Breast epithelium (tissue), 4 donors: Measurements from ENCODE around the gene TSPAN11. TPM values are rescaled to one million over a fixed set of nuclear protein-coding genes. Genes with fewer than 3 reads are reported as not detected.
"Not testable (repeated sequence)": the region's sequence is repeated elsewhere in the genome, so short reads cannot be mapped to it uniquely, and the experiment has no call there.

Experiments used
- DNase-seq, 2 donors: peaks; one replicate each; pipeline ENCODE4 v3.0.0-alpha.2; 2019; ENCODE audit warnings: low spot score in 2 of 2
- H3K27ac ChIP-seq, 2 donors: fragments of 200-600 bp; sonication (generic) in 1 of 2; one replicate each; pipeline ENCODE4 v1.5.1; 2016 to 2019; ENCODE audit warnings: mild to moderate bottlenecking in 1 of 2
- H3K27me3 ChIP-seq, 2 donors: fragments of 200-600 bp; sonication (generic) in 1 of 2; one replicate each; pipeline versions ENCODE4 v1.5.1 to v1.6.0; 2017 to 2019; ENCODE audit warnings: control low read depth in 1 of 2, mild to moderate bottlenecking in 1 of 2
- H3K36me3 ChIP-seq: fragments of 200-600 bp; one replicate; pipeline ENCODE4 v1.5.1; 2019
- H3K4me1 ChIP-seq, 2 donors: fragments of 200-600 bp; sonication (generic); one replicate each; pipeline ENCODE4 v1.5.1; 2016 to 2019; ENCODE audit warnings: control low read depth in 1 of 2
- H3K4me3 ChIP-seq, 3 donors: fragments of 200-600 bp; sonication (generic); 1 replicate in 2 of 3; 2 replicates in 1 of 3; pipeline ENCODE4 v1.5.1; 2016 to 2019; ENCODE audit warnings: mild to moderate bottlenecking in 3 of 3, moderate library complexity in 2 of 3
- H3K9me3 ChIP-seq, 2 donors: fragments of 200-600 bp; sonication (generic) in 1 of 2; one replicate each; pipeline ENCODE4 v1.5.1; 2016 to 2019; ENCODE audit warnings: control low read depth in 1 of 2
- POLR2A ChIP-seq: fragments of 450-650 bp; IDR thresholded peaks from one replicate; pipeline ENCODE4 v1.6.1; 2016; ENCODE audit warnings: antibody characterized with exemption, mild to moderate bottlenecking, moderate library complexity
- POLR2AphosphoS5 ChIP-seq, 3 donors: sonication (generic); formaldehyde crosslinking; IDR thresholded peaks; one replicate each; pipeline ENCODE4 v1.6.1; 2017; ENCODE audit warnings: antibody characterized with exemption in 3 of 3
- intact Hi-C: fragments of 100-400 bp; cut with DNase I; formaldehyde crosslinking; loops from one replicate; pipeline ENCODE4 v1.15.1; 2023; ENCODE audit warnings: low total_unique reads
- total RNA-seq, 3 donors: library from RNA; depleted of rRNA; stranded (reverse); fragments of >200 nt; gene quantifications; one replicate each; pipeline ENCODE4 v1.1.0, GENCODE V29; 2016
- TF ChIP-seq, protein P1 (sequence below), 3 donors: fragments of 450-650 bp; IDR thresholded peaks; one replicate each; pipeline ENCODE4 v1.5.1; 2016 to 2017; ENCODE audit warnings: antibody characterized with exemption in 3 of 3, mild to moderate bottlenecking in 3 of 3, moderate library complexity in 3 of 3

TSPAN11 gene
- total RNA-seq, 3 donors from 2014 or later, result 0.48 to 1.3 (median 0.73) TPM

DNA sequence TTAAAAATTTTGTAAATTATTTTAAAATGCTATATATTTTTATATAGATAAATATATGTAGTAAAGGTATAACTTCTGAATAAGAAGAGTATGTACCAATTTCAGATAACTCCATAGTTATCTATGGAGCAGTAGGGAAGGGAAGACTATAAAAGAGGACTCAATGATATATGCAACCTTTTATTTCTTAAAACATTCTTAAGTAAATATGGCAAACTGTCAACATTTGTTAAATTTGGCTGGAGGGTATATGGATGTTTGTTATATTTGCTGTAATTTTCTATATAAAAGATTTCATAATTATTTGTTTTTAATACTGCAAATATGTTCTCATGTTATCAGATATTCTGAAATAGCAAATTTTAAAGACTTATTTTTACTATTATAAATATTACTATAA, 38.3 kb upstream of the TSPAN11 start:
- no peak overlapping the region for H3K4me3 ChIP-seq
- H3K27me3 ChIP-seq, result no peaks in the 10 kb centered on the region
- no peaks in the 10 kb centered on the region for H3K36me3 ChIP-seq
- intact Hi-C loops, result no loop called here
- H3K27ac ChIP-seq, result no peak overlapping the region
- TF ChIP-seq POLR2AphosphoS5 (IDR thresholded peaks at IDR 0.05), result no peak
- TF ChIP-seq, protein P1, sequence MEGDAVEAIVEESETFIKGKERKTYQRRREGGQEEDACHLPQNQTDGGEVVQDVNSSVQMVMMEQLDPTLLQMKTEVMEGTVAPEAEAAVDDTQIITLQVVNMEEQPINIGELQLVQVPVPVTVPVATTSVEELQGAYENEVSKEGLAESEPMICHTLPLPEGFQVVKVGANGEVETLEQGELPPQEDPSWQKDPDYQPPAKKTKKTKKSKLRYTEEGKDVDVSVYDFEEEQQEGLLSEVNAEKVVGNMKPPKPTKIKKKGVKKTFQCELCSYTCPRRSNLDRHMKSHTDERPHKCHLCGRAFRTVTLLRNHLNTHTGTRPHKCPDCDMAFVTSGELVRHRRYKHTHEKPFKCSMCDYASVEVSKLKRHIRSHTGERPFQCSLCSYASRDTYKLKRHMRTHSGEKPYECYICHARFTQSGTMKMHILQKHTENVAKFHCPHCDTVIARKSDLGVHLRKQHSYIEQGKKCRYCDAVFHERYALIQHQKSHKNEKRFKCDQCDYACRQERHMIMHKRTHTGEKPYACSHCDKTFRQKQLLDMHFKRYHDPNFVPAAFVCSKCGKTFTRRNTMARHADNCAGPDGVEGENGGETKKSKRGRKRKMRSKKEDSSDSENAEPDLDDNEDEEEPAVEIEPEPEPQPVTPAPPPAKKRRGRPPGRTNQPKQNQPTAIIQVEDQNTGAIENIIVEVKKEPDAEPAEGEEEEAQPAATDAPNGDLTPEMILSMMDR (IDR thresholded peaks at IDR 0.05), result no peak
- no peak for TF ChIP-seq POLR2A
- no peak for DNase-seq
- peaks cover 20 to 25% of the 10 kb centered on the region in 2 donors for H3K9me3 ChIP-seq
- no peaks in the 10 kb centered on the region for H3K4me1 ChIP-seq

DNA sequence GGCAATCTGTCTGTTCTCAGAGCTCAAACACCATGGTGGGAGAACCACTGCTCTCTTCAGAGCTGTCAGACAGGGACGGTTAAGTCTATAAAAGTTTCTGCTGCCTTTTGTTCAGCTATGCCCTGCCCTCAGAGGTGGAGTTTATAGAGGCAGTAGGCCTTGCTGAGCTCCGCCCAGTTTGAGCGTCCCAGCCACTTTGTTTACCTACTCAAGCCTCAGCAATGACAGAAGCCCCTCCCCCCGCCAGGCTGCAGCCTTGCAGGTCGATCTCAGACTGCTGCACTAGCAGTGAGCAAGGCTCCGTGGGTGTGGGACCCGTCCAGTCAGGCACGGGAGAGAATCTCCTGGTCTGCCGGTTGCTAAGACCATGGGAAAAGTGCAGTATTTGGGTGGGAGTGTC, 32.0 kb upstream of the TSPAN11 start:
- H3K27me3 ChIP-seq, H3K9me3 ChIP-seq, H3K36me3 ChIP-seq, DNase-seq, intact Hi-C loops, H3K4me1 ChIP-seq, H3K4me3 ChIP-seq, H3K27ac ChIP-seq: not testable (repeated sequence)

DNA sequence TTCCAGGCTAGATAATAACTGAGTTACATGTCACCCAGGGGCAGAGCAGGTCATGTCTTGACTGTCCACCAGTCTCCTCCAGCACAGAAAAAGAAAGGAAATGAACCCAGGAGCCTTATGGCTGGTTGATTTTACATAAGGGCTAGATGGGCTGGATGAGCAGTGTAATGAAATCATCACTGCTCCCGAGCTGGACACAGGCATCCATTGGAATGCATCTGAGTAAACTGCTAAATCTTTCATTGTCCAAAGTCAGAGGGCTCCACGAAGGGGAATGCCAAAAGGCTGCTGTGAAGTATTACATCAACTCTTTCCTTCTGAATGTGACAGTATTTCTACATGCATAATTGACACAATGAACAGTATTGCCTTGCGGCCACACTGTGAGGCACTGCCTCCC, 30.1 kb upstream of the TSPAN11 start:
- DNase-seq, result no peak
- H3K27me3 ChIP-seq, result no peaks in the 10 kb centered on the region
- no peaks in the 10 kb centered on the region for H3K36me3 ChIP-seq
- no peak overlapping the region for H3K27ac ChIP-seq
- no peak for TF ChIP-seq POLR2AphosphoS5 (IDR thresholded peaks at IDR 0.05)
- H3K4me3 ChIP-seq, result no peak overlapping the region
- intact Hi-C loops, result no loop called here
- H3K9me3 ChIP-seq, result no peaks in the 10 kb centered on the region
- H3K4me1 ChIP-seq, result no peaks in the 10 kb centered on the region

DNA sequence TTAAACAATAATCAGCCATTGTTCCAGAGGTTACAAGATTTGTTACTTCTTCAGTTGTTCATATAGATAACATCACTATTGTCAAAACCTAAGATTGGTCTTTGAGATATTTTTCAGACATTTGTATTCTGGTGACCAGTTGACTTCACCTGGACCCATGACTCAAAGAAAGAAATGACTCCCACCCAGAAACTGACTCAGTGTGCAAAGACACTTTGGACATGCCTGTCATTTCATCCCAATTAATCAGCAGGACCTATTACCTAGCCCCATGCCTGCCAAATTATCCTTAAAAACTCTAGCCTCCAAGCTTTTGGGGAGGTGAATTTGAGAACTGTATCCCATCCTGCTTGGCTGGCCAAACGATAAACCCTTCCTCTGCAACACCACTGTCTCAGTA, 27.7 kb upstream of the TSPAN11 start:
- Histone ChIP-seq H3K36me3 (no peaks in the 10 kb centered on the region), H3K4me1 (no peaks in the 10 kb centered on the region)

DNA sequence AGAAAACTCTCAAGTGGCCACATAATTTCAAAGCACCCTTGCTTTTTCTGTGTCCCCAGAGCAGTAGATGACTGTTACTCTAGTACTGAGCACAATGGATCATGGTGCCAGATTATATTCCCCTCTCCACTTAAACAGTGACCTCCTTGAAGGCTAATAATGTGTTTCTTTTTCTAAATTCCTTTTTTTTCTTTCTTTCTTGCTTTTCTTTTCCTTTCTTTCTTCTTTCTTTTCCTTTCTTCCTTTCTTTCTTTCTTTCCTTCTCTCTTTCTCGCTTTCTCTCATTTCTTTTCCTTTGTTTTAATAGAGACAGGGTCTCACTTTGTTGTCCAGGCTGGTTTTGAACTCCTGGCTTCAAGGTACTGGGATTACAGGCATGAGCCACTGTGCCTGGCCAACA, 26.2 kb upstream of the TSPAN11 start:
- no peaks in the 10 kb centered on the region for H3K36me3 ChIP-seq
- no peak overlapping the region for H3K4me3 ChIP-seq
- H3K4me1 ChIP-seq, result no peaks in the 10 kb centered on the region
- DNase-seq, result no peak
- H3K9me3 ChIP-seq, result no peaks in the 10 kb centered on the region
- H3K27ac ChIP-seq, result no peak overlapping the region
- TF ChIP-seq, protein P1 (IDR thresholded peaks at IDR 0.05), result no peak
- TF ChIP-seq POLR2A (no peak), POLR2AphosphoS5 (IDR thresholded peaks at IDR 0.05) (no peak)
- intact Hi-C loops, result no loop called here
- H3K27me3 ChIP-seq, result no peaks in the 10 kb centered on the region

More for the DNA sequence above, 27.7 kb upstream of the TSPAN11 start:
- Histone ChIP-seq H3K27me3 (no peaks in the 10 kb centered on the region), H3K27ac (no peak overlapping the region), H3K9me3 (no peaks in the 10 kb centered on the region), H3K4me3 (no peak overlapping the region)
- TF ChIP-seq, protein P1 (IDR thresholded peaks at IDR 0.05), result no peak
- TF ChIP-seq POLR2A (no peak), POLR2AphosphoS5 (IDR thresholded peaks at IDR 0.05) (no peak)
- no peak for DNase-seq
- intact Hi-C loops, result loop anchor here (1.0 kb wide), 1 partner anchor 21 kb away; no protein-coding TSS in a partner anchor

DNA sequence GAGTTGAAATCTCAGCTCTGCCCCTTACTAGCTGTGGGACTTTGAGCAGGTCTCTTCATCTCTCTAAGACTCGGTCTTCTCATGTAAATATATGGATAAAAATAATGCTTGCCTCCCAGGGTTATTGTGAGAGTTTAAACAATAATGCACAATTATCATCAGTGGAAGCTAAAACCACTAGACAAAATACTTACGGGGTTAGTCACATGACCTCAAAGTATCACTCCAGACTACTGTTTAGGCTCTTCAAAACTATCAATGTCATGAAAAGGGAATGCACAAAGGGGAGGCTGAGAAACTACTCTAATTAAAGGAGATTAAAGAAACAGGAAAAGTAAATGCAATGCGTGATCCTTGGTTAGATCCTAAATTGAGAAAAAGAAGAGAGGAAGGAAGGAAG, 24.5 kb upstream of the TSPAN11 start:
- H3K27ac ChIP-seq, result no peak overlapping the region

More for the DNA sequence above, 24.5 kb upstream of the TSPAN11 start:
- H3K4me1 ChIP-seq, result no peaks in the 10 kb centered on the region
- H3K36me3 ChIP-seq, result no peaks in the 10 kb centered on the region
- H3K9me3 ChIP-seq, result no peaks in the 10 kb centered on the region
- no peak for DNase-seq
- no peaks in the 10 kb centered on the region for H3K27me3 ChIP-seq
- intact Hi-C loops, result no loop called here
- TF ChIP-seq POLR2AphosphoS5 (IDR thresholded peaks at IDR 0.05) (no peak), POLR2A (no peak)
- TF ChIP-seq, protein P1 (IDR thresholded peaks at IDR 0.05), result no peak
- H3K4me3 ChIP-seq, result no peak overlapping the region
